GM08714 (cell line): ENCODE measurements around the gene LIF.
"Not testable (repeated sequence)": the region's sequence is repeated elsewhere in the genome, so short reads cannot be mapped to it uniquely, and the experiment has no call there.

Experiments used
- H3K4me3 ChIP-seq: fragments of 200-500 bp; sonication (Bioruptor generic); 2 replicates; pipeline ENCODE4 v1.5.1; 2014; ENCODE audit warnings: mild to moderate bottlenecking, low read length, inconsistent platforms
- ZNF274 ChIP-seq: IDR thresholded peaks from 2 replicates; pipeline ENCODE4 v1.6.1; 2012; ENCODE audit warnings: mild to moderate bottlenecking, low read depth, low read length

The LIF gene

GRCh38 chr22:30210235-30210909, 36.2 kb downstream of the LIF start:
- no peak overlapping the region for H3K4me3 ChIP-seq
- TF ChIP-seq ZNF274 = no peak

DNA sequence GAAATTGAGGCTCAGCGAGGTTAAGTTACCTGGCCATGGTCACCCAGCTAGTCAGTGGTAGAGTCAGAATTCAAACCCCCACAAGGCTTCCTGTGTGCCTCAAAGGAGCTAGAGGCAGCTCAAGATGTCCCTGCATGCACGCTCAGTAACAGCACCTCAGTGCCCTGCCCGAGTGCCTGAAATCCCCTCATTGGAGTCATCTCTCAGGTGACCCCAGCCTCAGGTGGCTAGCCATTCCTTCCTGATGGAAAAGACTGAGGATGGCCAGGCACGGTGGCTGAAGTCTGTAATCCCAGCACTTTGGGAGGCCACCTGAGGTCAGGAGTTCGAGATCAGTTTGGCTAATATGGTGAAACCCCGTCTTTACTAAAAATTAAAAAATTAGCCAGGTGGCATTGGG, 36.9 kb downstream of the LIF start:
- no peak for TF ChIP-seq ZNF274
- no peak overlapping the region for H3K4me3 ChIP-seq

DNA sequence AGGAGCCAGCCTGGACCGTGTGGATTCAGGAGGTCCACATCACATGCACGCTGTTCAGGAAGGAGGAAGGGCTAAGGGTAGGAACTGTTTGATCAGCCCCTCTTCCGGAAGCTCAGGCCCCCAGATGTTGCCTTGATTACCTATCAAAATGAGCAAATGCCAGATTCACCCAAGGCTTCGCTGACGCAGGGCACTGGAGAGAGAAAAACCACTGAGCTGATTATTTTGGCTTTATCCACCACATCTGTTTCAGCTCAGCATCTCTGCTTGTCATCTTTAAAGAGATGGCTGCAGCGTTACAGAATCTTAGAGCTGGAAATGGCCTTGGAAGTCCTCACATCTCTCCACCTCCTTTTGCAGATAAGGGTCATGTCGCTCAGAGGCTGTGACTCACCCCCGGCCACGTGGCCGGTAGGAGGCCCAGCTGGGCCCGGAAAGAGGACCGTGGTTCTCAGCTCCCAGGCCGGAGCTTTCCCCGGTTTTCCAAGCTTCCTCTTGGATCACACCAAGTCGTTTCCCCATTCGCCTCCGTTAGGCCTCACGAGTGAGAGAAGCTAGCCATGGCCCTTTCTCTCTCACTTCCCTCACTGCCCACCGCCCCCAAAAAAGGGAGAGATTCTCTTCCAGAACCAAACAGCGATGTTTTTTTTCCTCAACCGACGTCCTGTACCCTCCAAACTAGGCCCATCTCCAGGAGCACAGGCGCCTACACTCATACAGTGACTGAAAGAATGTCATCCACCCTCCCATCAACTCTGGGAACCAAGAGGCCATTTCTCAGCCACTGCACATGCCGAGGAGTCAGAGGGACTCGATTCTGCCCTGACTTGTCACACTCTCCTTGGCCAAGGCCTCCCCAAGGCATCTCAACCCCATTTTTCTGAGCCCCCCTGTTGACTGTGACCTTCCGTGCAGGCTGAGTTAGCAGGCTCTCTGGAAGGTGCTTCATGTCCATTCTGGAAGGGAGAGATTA, 37.6 kb downstream of the LIF start:
- no peak for TF ChIP-seq ZNF274
- H3K4me3 ChIP-seq = no peak overlapping the region

- no peak for TF ChIP-seq ZNF274
- H3K4me3 ChIP-seq = no peak overlapping the region
These were observed 39.6 kb downstream of the LIF start for GRCh38 chr22:30206944-30207343.

- TF ChIP-seq ZNF274 = no peak
- no peak overlapping the region for H3K4me3 ChIP-seq
These were observed 41.1 kb downstream of the LIF start for GRCh38 chr22:30205281-30206115.

- H3K4me3 ChIP-seq = no peak overlapping the region
- no peak for TF ChIP-seq ZNF274
These were observed 41.8 kb downstream of the LIF start for GRCh38 chr22:30204742-30205111.

GRCh38 chr22:30204015-30204741, 42.4 kb downstream of the LIF start:
- no peak overlapping the region for H3K4me3 ChIP-seq
- TF ChIP-seq ZNF274 = no peak

GRCh38 chr22:30202531-30203006, 44.0 kb downstream of the LIF start:
- H3K4me3 ChIP-seq = no peak overlapping the region

DNA sequence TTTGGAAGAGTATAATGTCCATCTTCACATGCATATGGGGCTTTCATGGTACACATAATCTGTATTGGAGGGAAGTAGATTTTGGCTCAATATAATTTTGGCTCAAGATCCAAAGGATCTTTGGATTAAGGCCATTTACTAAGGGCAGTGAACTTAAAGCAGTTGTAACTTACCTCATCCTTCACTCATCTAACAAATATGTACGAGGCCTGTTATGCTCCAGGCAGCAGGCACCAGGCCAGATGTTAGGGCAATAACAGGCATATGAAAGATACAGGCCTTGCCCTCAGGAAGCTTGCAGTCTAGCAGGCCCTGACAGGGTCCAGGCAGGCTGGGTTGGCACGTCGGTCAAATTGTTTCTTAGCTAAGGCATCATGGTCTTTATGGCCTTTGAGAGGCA, 44.6 kb downstream of the LIF start:
- TF ChIP-seq ZNF274 = no peak
- H3K4me3 ChIP-seq = no peak overlapping the region

More at GRCh38 chr22:30202531-30203006, 44.0 kb downstream of the LIF start:
- no peak for TF ChIP-seq ZNF274

GRCh38 chr22:30200905-30201304, 45.7 kb downstream of the LIF start:
- not testable (repeated sequence) for H3K4me3 ChIP-seq

GRCh38 chr22:30198921-30199320, 47.6 kb downstream of the LIF start:
- TF ChIP-seq ZNF274 = no peak

GRCh38 chr22:30198152-30198825, 48.3 kb downstream of the LIF start:
- TF ChIP-seq ZNF274 = no peak
- H3K4me3 ChIP-seq = no peak overlapping the region

More at GRCh38 chr22:30198921-30199320, 47.6 kb downstream of the LIF start:
- H3K4me3 ChIP-seq = no peak overlapping the region

GRCh38 chr22:30197389-30197788, 49.2 kb downstream of the LIF start:
- H3K4me3 ChIP-seq = no peak overlapping the region

More at GRCh38 chr22:30197389-30197788, 49.2 kb downstream of the LIF start:
- TF ChIP-seq ZNF274 = no peak
